ENCODE results near the gene PARP3.

- TF ChIP-seq CTCF (IDR thresholded peaks at IDR 0.05; ENCODE audit: low read depth, low read length), result peak; percentile 93
- TF ChIP-seq POLR2A (IDR thresholded peaks at IDR 0.05; ENCODE audit: extremely low read depth, insufficient read length), result peak; percentile 70
- peak; percentile 95 for TF ChIP-seq MYC (IDR thresholded peaks at IDR 0.05; ENCODE audit: low read depth, low read length)
- peak; percentile 97 for TF ChIP-seq MAX (IDR thresholded peaks at IDR 0.05; ENCODE audit: low read depth, low read length)
Measured at GRCh38 chr3:51941798-51942602, at the start of gene PARP3, which contains the start of gene RRP9.

All from NB4 (cell line).